Left lung (tissue), 10 donors: ENCODE results near the gene LNX1. TPM values are rescaled to one million over a fixed set of nuclear protein-coding genes. Genes with fewer than 3 reads are reported as not detected.

Experiments used
- ATAC-seq: fragments of 200-7000 bp; cut with Tn5 transposase; one replicate; pipeline ENCODE4 v1.9.1; 2020; ENCODE audit warnings: moderate library complexity
- DNase-seq, 4 donors: peaks; one replicate each; pipeline ENCODE4 v3.0.0-alpha.2; 2013 to 2020
- H3K27ac ChIP-seq, 2 donors: fragments of 200-600 bp; sonication (generic) in 1 of 2; one replicate each; pipeline versions ENCODE4 v1.5.0 to v1.8.0; 2020 to 2021
- H3K27me3 ChIP-seq, 2 donors: fragments of 200-600 bp; sonication (generic) in 1 of 2; one replicate each; pipeline versions ENCODE4 v1.5.0 to v1.8.0; 2020 to 2021
- H3K36me3 ChIP-seq, 2 donors: fragments of 200-600 bp; sonication (generic) in 1 of 2; one replicate each; pipeline versions ENCODE4 v1.5.0 to v1.8.0; 2020 to 2021
- H3K4me1 ChIP-seq, 2 donors: fragments of 200-600 bp; one replicate each; pipeline ENCODE4 v1.8.0; 2021
- H3K4me3 ChIP-seq, 2 donors: fragments of 200-600 bp; sonication (generic) in 1 of 2; one replicate each; pipeline versions ENCODE4 v1.5.0 to v1.8.0; 2020 to 2021; ENCODE audit warnings: mild to moderate bottlenecking in 1 of 2
- H3K9me3 ChIP-seq, 2 donors: fragments of 200-600 bp; sonication (generic) in 1 of 2; one replicate each; pipeline versions ENCODE4 v1.5.0 to v1.8.0; 2020 to 2021
- intact Hi-C, 2 donors: fragments of 100-400 bp; cut with DNase I; formaldehyde crosslinking; loops; one replicate each; pipeline versions ENCODE4 v1.11.2 to v1.14.2; 2022
- polyA plus RNA-seq, 6 donors: library from polyadenylated mRNA; unstranded; fragments of 120-200 nt; gene quantifications; one replicate each; pipeline ENCODE4 v1.2.1, GENCODE V29; 2013; ENCODE audit not compliant: insufficient read length in 6 of 6
- total RNA-seq, 2 donors: library from RNA; stranded (reverse); fragmentation: NEBNext Ultra II Directional; extraction: Animal tissue kit (Norgen Biotek cat#: 25700); gene quantifications; one replicate each; pipeline ENCODE4 v1.2.1, GENCODE V29; 2021
- TF ChIP-seq, protein P1 (sequence below), 2 donors: fragments of 200-600 bp; sonication (generic) in 1 of 2; IDR thresholded peaks; one replicate each; pipeline versions ENCODE4 v1.5.0 to v1.8.0; 2021; ENCODE audit warnings: antibody characterized with exemption in 2 of 2
- donor health status: DM: no; HTN: yes; CAD: no.
- donor health status: DM: no; HTN: no; CAD: no.

The LNX1 gene
- total and polyA plus RNA-seq, 8 donors: 2.5 to 4.4 (median 3.6) TPM

DNA sequence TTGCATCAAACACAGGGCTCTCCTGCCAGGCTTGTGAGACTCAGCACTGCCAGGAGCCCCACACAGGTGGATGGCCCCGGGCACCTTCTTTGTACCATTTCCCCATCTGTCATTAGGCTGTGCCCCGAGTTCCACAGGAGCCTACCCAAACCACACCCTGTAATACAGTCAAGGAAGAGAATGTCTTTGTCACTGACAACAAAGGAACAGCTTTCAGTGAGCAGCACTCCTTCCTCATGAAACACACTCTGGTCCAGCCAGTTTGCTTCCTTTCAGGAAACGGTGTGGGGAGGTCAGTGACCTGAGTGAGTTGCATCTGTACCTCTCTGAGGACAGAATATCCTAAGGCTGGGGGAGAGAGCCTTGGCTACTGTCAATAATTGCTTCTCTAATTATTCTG, 53.7 kb downstream of the LNX1 start:
- no peak for DNase-seq
- intact Hi-C loops: no loop called here
- ATAC-seq: no peak
- TF ChIP-seq, protein P1, sequence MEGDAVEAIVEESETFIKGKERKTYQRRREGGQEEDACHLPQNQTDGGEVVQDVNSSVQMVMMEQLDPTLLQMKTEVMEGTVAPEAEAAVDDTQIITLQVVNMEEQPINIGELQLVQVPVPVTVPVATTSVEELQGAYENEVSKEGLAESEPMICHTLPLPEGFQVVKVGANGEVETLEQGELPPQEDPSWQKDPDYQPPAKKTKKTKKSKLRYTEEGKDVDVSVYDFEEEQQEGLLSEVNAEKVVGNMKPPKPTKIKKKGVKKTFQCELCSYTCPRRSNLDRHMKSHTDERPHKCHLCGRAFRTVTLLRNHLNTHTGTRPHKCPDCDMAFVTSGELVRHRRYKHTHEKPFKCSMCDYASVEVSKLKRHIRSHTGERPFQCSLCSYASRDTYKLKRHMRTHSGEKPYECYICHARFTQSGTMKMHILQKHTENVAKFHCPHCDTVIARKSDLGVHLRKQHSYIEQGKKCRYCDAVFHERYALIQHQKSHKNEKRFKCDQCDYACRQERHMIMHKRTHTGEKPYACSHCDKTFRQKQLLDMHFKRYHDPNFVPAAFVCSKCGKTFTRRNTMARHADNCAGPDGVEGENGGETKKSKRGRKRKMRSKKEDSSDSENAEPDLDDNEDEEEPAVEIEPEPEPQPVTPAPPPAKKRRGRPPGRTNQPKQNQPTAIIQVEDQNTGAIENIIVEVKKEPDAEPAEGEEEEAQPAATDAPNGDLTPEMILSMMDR (IDR thresholded peaks at IDR 0.05): no peak
- no peaks in the 10 kb centered on the region for H3K27me3 ChIP-seq
- H3K9me3 ChIP-seq: no peaks in the 10 kb centered on the region
- H3K4me3 ChIP-seq: no peak overlapping the region
- no peak overlapping the region for H3K27ac ChIP-seq
- no peaks in the 10 kb centered on the region for H3K36me3 ChIP-seq
- H3K4me1 ChIP-seq: peaks cover 0 to 7% of the 10 kb centered on the region in 2 donors

DNA sequence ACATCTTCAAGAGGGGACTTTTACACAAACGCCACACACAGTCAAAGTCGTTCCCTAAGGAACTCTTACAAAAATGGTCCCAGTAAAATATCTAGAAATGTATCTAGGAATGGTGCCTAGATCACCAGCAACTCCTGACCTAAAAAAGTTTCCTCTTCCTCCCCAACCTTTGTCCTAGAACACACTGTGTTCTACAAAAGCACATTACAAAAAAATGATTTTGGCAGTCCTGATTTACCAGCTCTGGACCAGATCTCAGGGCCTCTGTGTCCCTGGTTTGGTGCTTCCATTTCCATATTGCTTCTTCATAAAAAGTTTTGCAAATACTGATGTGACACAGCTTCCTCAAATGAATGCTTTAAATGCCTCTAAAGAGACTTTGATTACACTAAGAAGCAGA, 55.0 kb downstream of the LNX1 start:
- no peak overlapping the region for H3K27ac ChIP-seq
- H3K4me1 ChIP-seq: no peaks in the 10 kb centered on the region
- TF ChIP-seq, protein P1 (IDR thresholded peaks at IDR 0.05): no peak
- H3K36me3 ChIP-seq: no peaks in the 10 kb centered on the region
- ATAC-seq (no peak), DNase-seq (no peak)
- no peaks in the 10 kb centered on the region for H3K27me3 ChIP-seq
- intact Hi-C loops: no loop called here
- no peak overlapping the region for H3K4me3 ChIP-seq
- H3K9me3 ChIP-seq: no peaks in the 10 kb centered on the region

DNA sequence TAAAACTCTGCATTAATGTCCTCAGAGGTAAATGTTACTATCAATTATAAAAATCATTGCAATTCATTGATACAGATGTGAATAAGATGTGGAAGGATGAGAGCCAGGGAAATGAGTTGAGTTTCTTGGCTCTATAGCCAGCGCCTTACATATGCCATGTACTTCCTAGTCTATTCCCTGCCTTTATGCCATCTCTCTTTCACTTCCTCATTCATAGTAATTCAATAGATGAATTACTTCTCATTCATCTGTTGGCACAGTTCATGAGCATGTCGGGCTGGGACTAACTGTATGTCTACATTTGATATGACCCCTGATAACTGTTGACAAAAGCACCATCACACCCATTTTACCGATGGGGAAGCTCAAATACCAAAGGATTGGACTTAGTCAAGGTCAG, 55.7 kb downstream of the LNX1 start:
- Histone ChIP-seq H3K4me1 (no peaks in the 10 kb centered on the region), H3K36me3 (no peaks in the 10 kb centered on the region), H3K27ac (no peak overlapping the region), H3K4me3 (no peak overlapping the region), H3K27me3 (no peaks in the 10 kb centered on the region), H3K9me3 (no peaks in the 10 kb centered on the region)
- TF ChIP-seq, protein P1 (IDR thresholded peaks at IDR 0.05): no peak
- DNase-seq (no peak), ATAC-seq (no peak)
- intact Hi-C loops: no loop called here

DNA sequence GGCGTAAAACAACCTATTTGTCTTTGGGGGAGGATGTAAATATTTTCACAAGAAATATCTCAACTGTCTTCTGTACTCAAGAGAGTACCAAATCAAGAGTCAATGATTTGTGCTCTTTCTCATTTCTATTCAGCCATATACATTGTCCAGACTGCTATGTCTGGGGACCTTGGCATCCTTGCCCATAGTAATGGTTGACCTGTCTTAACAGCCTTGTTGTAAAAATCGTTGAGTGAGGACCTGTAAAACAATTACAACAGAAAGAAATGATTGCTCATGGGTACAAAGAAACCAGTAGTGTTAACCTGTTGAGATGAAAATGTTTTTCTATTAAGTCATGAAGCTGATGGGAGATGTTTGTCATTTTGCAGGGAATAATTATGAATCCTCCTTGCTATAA, 56.6 kb downstream of the LNX1 start:
- TF ChIP-seq, protein P1 (IDR thresholded peaks at IDR 0.05): no peak
- Histone ChIP-seq H3K27ac (no peak overlapping the region), H3K9me3 (no peaks in the 10 kb centered on the region), H3K27me3 (no peaks in the 10 kb centered on the region), H3K4me1 (no peaks in the 10 kb centered on the region), H3K36me3 (no peaks in the 10 kb centered on the region), H3K4me3 (no peak overlapping the region)
- intact Hi-C loops: no loop called here
- DNase-seq: no peak
- no peak for ATAC-seq

DNA sequence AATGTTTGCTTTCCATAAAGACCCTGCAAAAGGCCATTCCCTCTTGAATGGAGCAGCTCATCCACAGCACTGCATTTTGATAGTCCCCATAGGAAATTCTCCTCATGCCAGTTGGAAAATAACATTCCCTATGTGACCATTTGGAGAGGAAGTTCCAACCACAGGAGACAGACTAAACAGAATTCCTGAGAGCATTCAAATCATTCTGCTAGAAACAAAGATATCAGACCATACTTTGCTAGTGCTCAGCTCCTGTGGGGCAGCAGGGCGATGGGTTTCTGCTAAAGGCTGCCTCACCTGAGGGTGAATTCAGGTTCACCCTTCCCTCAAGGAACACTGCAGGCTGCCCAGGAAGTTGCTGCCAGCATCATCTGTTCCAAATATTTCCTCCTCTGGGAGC, 58.8 kb downstream of the LNX1 start:
- H3K9me3 ChIP-seq: no peaks in the 10 kb centered on the region
- H3K36me3 ChIP-seq: no peaks in the 10 kb centered on the region
- intact Hi-C loops: no loop called here
- no peaks in the 10 kb centered on the region for H3K27me3 ChIP-seq
- DNase-seq (no peak), ATAC-seq (no peak)
- H3K27ac ChIP-seq: no peak overlapping the region
- no peak overlapping the region for H3K4me3 ChIP-seq
- no peaks in the 10 kb centered on the region for H3K4me1 ChIP-seq
- TF ChIP-seq, protein P1 (IDR thresholded peaks at IDR 0.05): no peak
